Trophoblast cell (in vitro differentiated cells and primary cell): Measurements from ENCODE around the gene POP4.

Experiments
- DNase-seq, 2 donors: peaks; one replicate each; pipeline ENCODE4 v3.0.0-alpha.2; 2016
- H2AFZ ChIP-seq: 2 replicates; pipeline ENCODE4 v1.6.1; 2013; ENCODE audit warnings: low read length, moderate library complexity, mild to moderate bottlenecking; ENCODE audit not compliant: insufficient read depth, poor library complexity
- H2AK5ac ChIP-seq: 2 replicates; pipeline ENCODE4 v1.6.1; 2013; ENCODE audit warnings: mild to moderate bottlenecking, low read length
- H2BK120ac ChIP-seq: 2 replicates; pipeline ENCODE4 v1.6.1; 2013; ENCODE audit warnings: low read length, mild to moderate bottlenecking, moderate library complexity; ENCODE audit not compliant: insufficient read depth, poor library complexity
- H2BK12ac ChIP-seq: 2 replicates; pipeline ENCODE4 v1.6.1; 2013; ENCODE audit warnings: mild to moderate bottlenecking, low read length, moderate library complexity
- H2BK5ac ChIP-seq: 2 replicates; pipeline ENCODE4 v1.6.1; 2013; ENCODE audit warnings: low read length, low read depth, moderate library complexity, mild to moderate bottlenecking; ENCODE audit not compliant: poor library complexity
- H3K14ac ChIP-seq: 2 replicates; pipeline ENCODE4 v1.6.1; 2013; ENCODE audit warnings: mild to moderate bottlenecking, low read length
- H3K18ac ChIP-seq: 2 replicates; pipeline ENCODE4 v1.6.1; 2013; ENCODE audit warnings: mild to moderate bottlenecking, low read length
- H3K23ac ChIP-seq: 2 replicates; pipeline ENCODE4 v1.6.1; 2013; ENCODE audit warnings: low read length
- H3K27ac ChIP-seq: 2 replicates; pipeline ENCODE4 v1.5.1; 2013; ENCODE audit warnings: low read depth, mild to moderate bottlenecking, inconsistent platforms, low read length, moderate library complexity
- H3K27me3 ChIP-seq: 2 replicates; pipeline ENCODE4 v1.6.1; 2013; ENCODE audit warnings: inconsistent platforms, mild to moderate bottlenecking, low read length, moderate library complexity; ENCODE audit not compliant: insufficient read depth
- H3K36me3 ChIP-seq, 2 experiments: 1 replicate in 1 of 2; 2 replicates in 1 of 2; pipeline ENCODE4 v1.6.1; 2013; ENCODE audit warnings: low read length in 2 of 2, mild to moderate bottlenecking in 2 of 2, moderate library complexity in 1 of 2; ENCODE audit not compliant: insufficient read depth in 2 of 2, control insufficient read depth in 1 of 2
- H3K4ac ChIP-seq: 2 replicates; pipeline ENCODE4 v1.6.1; 2013; ENCODE audit warnings: low read depth, mild to moderate bottlenecking, low read length, moderate library complexity
- H3K4me1 ChIP-seq, 2 experiments: 1 replicate in 1 of 2; 2 replicates in 1 of 2; pipeline ENCODE4 v1.6.1; 2013; ENCODE audit warnings: low read length in 2 of 2, mild to moderate bottlenecking in 2 of 2, moderate library complexity in 1 of 2; ENCODE audit not compliant: insufficient read depth in 2 of 2, control insufficient read depth in 1 of 2
- H3K4me2 ChIP-seq: 2 replicates; pipeline ENCODE4 v1.6.1; 2013; ENCODE audit warnings: inconsistent platforms, mild to moderate bottlenecking, low read length, moderate library complexity
- H3K4me3 ChIP-seq: 2 replicates; pipeline ENCODE4 v1.5.1; 2013; ENCODE audit warnings: mild to moderate bottlenecking, low read depth, low read length, inconsistent platforms
- H3K79me1 ChIP-seq: one replicate; pipeline ENCODE4 v1.6.1; 2013; ENCODE audit warnings: low read length
- H3K79me2 ChIP-seq: 2 replicates; pipeline ENCODE4 v1.6.1; 2013; ENCODE audit warnings: low read length, mild to moderate bottlenecking; ENCODE audit not compliant: control insufficient read depth, insufficient read depth, poor library complexity
- H3K9ac ChIP-seq: 2 replicates; pipeline ENCODE4 v1.6.1; 2013; ENCODE audit warnings: mild to moderate bottlenecking, low read length
- H3K9me3 ChIP-seq: 2 replicates; pipeline ENCODE4 v1.6.1; 2013; ENCODE audit warnings: low read depth, mild to moderate bottlenecking, control low read depth, inconsistent platforms, low read length; ENCODE audit not compliant: insufficient read depth
- H4K12ac ChIP-seq: 2 replicates; pipeline ENCODE4 v1.6.1; 2013; ENCODE audit warnings: low read depth, mild to moderate bottlenecking, low read length, moderate library complexity
- H4K8ac ChIP-seq: 2 replicates; pipeline ENCODE4 v1.6.1; 2013; ENCODE audit warnings: low read depth, mild to moderate bottlenecking, low read length, moderate library complexity
- H4K91ac ChIP-seq: one replicate; pipeline ENCODE4 v1.6.1; 2013; ENCODE audit warnings: low read depth, mild to moderate bottlenecking, low read length, moderate library complexity
- WGBS: extraction: QIAGEN DNeasy Blood & Tissue Kit; methylation state at CpG from one replicate; pipeline ENCODE4 v1.1.7; 2013; ENCODE audit warnings: missing lambda C conversion rate; ENCODE audit not compliant: insufficient read length, insufficient coverage; ENCODE audit errors: extremely low coverage; 5-methylcytosine and 5-hydroxymethylcytosine counted together

Gene POP4

DNA sequence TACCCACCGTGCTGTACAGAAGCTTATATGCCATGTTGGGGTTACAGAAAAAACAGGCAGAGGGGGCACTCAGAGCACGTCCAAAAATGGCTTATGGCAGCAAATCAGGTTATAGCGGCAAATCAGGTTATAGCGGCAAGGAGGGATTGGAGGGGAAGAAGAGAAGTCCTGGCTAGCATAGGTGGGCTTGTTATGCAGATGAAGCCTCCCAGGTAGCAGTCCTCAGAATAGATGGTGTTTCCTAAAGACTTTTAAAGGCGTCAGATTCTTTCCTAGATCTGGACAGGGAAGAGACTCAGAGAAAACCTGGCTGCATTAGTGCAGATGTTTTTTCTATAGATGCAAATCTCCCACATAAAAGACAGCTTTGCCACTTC lies 39.4 kb downstream of the POP4 start:
- Histone ChIP-seq H4K91ac (no peak overlapping the region), H2BK12ac (no peak overlapping the region), H3K4me3 (no peak overlapping the region), H2AFZ (no peak overlapping the region), H3K9me3 (no peaks in the 10 kb centered on the region), H2BK5ac (no peak overlapping the region), H2BK120ac (no peak overlapping the region), H3K79me1 (no peaks in the 10 kb centered on the region), H3K9ac (no peak overlapping the region), H3K4me2 (no peak overlapping the region), H3K4ac (no peak overlapping the region), H4K8ac (no peak overlapping the region), H3K18ac (no peak overlapping the region), H3K23ac (no peak overlapping the region), H4K12ac (no peak overlapping the region), H3K79me2 (no peaks in the 10 kb centered on the region), H3K4me1 (no peaks in the 10 kb centered on the region), H3K27me3 (no peaks in the 10 kb centered on the region), H3K14ac (no peak overlapping the region), H3K36me3 (no peaks in the 10 kb centered on the region), H2AK5ac (no peak overlapping the region), H3K27ac (no peak overlapping the region)
- no peak for DNase-seq
- no CpG with 5 or more reads among the region's 5 CpGs for WGBS

DNA sequence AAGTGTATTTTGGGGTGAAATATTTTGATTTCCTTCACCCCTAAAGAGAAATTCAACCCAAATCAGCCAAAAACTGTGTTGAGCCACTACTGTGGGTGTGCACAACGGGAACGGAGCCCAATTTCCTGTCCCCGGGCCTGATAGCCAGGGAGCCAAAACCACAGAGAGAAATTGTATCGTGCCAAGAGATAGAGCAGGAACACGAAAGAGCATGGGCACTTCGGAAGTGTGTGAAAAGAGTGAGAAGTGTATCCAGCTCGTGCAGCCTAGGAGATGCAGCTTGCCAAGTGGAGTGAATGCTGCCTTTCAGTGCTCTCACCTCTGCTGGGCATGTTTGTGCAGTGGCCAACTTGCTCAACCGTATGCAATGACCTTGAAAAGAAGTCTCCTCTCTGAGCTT lies 39.8 kb downstream of the POP4 start:
- no peak for DNase-seq
- no CpG with 5 or more reads among the region's 8 CpGs for WGBS

DNA sequence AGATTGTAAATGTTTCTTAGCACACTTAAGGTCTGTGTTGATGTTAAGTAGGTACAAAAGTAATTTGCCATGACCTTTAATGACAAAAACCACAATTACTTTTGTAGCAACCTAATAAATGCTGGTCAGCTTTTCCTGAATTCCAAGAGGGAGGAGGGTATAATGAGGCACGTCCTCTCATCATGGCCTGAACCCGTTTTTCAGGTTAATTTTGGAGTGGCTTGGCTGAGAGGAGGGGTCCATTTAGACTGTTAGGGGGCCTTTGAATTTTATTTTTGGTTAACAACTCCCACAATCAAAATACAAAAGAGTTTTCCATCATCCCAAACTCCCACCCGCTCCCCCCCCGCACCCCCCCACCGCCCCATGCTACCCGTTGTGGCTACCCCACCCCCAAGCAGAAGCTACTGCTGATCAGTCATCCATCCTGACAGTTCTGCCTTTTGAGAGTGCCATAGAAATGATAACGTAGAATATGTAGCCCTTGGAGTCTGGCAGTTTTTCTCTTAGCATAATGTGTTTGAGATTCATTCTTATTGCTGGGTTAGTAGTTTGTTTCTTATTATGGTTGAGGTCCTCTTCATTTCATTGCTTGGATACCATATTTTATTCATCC lies 44.8 kb downstream of the POP4 start:
- no peak overlapping the region for H3K4ac ChIP-seq
- H3K9me3 ChIP-seq: peaks cover 2% of the 10 kb centered on the region
- no peak overlapping the region for H3K18ac ChIP-seq
- no peak overlapping the region for H3K9ac ChIP-seq
- H3K36me3 ChIP-seq: no peaks in the 10 kb centered on the region
- H3K4me1 ChIP-seq: no peaks in the 10 kb centered on the region
- H3K79me1 ChIP-seq: no peaks in the 10 kb centered on the region
- H3K23ac ChIP-seq: no peak overlapping the region
- H4K8ac ChIP-seq: no peak overlapping the region
- H3K4me2 ChIP-seq: no peak overlapping the region
- H2AFZ ChIP-seq: no peak overlapping the region
- H3K27ac ChIP-seq: no peak overlapping the region
- H2BK120ac ChIP-seq: no peak overlapping the region
- no peak overlapping the region for H3K14ac ChIP-seq
- no peaks in the 10 kb centered on the region for H3K27me3 ChIP-seq
- no peak overlapping the region for H4K91ac ChIP-seq
- no peak for DNase-seq
- no peak overlapping the region for H4K12ac ChIP-seq
- H2BK5ac ChIP-seq: no peak overlapping the region
- no peaks in the 10 kb centered on the region for H3K79me2 ChIP-seq
- H3K4me3 ChIP-seq: no peak overlapping the region
- H2BK12ac ChIP-seq: no peak overlapping the region
- H2AK5ac ChIP-seq: no peak overlapping the region
- WGBS: no CpG with 5 or more reads among the region's 7 CpGs

More for the DNA sequence above, 39.8 kb downstream of the POP4 start:
- H3K27ac ChIP-seq: no peak overlapping the region
- H3K4me2 ChIP-seq: no peak overlapping the region
- no peak overlapping the region for H4K8ac ChIP-seq
- H3K23ac ChIP-seq: no peak overlapping the region
- H4K91ac ChIP-seq: no peak overlapping the region
- no peaks in the 10 kb centered on the region for H3K4me1 ChIP-seq
- no peaks in the 10 kb centered on the region for H3K9me3 ChIP-seq
- no peak overlapping the region for H2BK5ac ChIP-seq
- H3K18ac ChIP-seq: no peak overlapping the region
- no peak overlapping the region for H3K4ac ChIP-seq
- H2AFZ ChIP-seq: no peak overlapping the region
- no peak overlapping the region for H3K9ac ChIP-seq
- H3K27me3 ChIP-seq: no peaks in the 10 kb centered on the region
- H2BK12ac ChIP-seq: no peak overlapping the region
- no peak overlapping the region for H3K4me3 ChIP-seq
- H3K79me2 ChIP-seq: no peaks in the 10 kb centered on the region
- no peaks in the 10 kb centered on the region for H3K79me1 ChIP-seq
- no peak overlapping the region for H4K12ac ChIP-seq
- no peak overlapping the region for H2BK120ac ChIP-seq
- H2AK5ac ChIP-seq: no peak overlapping the region
- H3K36me3 ChIP-seq: no peaks in the 10 kb centered on the region
- H3K14ac ChIP-seq: no peak overlapping the region

- Histone ChIP-seq H2BK5ac (no peak overlapping the region), H2AK5ac (no peak overlapping the region), H3K4ac (no peak overlapping the region), H2AFZ (no peak overlapping the region), H3K4me2 (no peak overlapping the region), H4K91ac (no peak overlapping the region), H3K79me2 (no peaks in the 10 kb centered on the region), H3K27ac (no peak overlapping the region), H3K4me3 (no peak overlapping the region), H3K79me1 (no peaks in the 10 kb centered on the region), H3K9ac (no peak overlapping the region), H2BK12ac (no peak overlapping the region), H2BK120ac (no peak overlapping the region), H4K8ac (no peak overlapping the region), H3K9me3 (peaks cover 2% of the 10 kb centered on the region), H3K14ac (no peak overlapping the region), H3K27me3 (no peaks in the 10 kb centered on the region), H3K23ac (no peak overlapping the region), H3K4me1 (no peaks in the 10 kb centered on the region), H3K36me3 (no peaks in the 10 kb centered on the region), H4K12ac (no peak overlapping the region), H3K18ac (no peak overlapping the region)
- no CpG with 5 or more reads among the region's 7 CpGs for WGBS
- DNase-seq: no peak
Measured at GRCh38 chr19:29651622-29652394, 45.7 kb downstream of the POP4 start.
